Stimulated activated naive CD8-positive, alpha-beta T cell treated with anti-CD3 and anti-CD28 coated beads, Interleukin-15, Interleukin-2, amounts not matched to agents 100 U/mL and 50 U/mL, for 24 hours (primary cell): ENCODE data around the gene SAMD1.

ENCODE experiments used
- ATAC-seq: fragments of 150-1000 bp; cut with Tn5 transposase; one replicate; pipeline ENCODE4 v1.10.0; 2021
- DNase-seq: peaks from one replicate; pipeline ENCODE4 v3.0.0; 2021

Gene SAMD1

GRCh38 chr19:14090509-14091080 is at the start of gene SAMD1:
Gene SAMD1, minus strand, starts transcription at chr19:14090751.
- peak; percentile 84 for DNase-seq

GRCh38 chr19:14139944-14140343 is 49.4 kb upstream of the SAMD1 start:
- DNase-seq (no peak), ATAC-seq (no peak)

More at GRCh38 chr19:14090509-14091080, at the start of gene SAMD1:
- peak; percentile 51 for ATAC-seq

GRCh38 chr19:14138576-14139265 is 48.2 kb upstream of the SAMD1 start:
- DNase-seq (no peak), ATAC-seq (no peak)

- ATAC-seq, result peak; percentile 89
- DNase-seq, result peak; percentile 97
These were observed 46.1 kb upstream of the SAMD1 start, which contains the start of gene ASF1B for GRCh38 chr19:14136509-14137281. Gene ASF1B, minus strand, starts transcription at chr19:14136589. Its CDS starts 133 bp downstream, at chr19:14136456.

- peak; percentile 0 for ATAC-seq
These were observed 45.5 kb upstream of the SAMD1 start for GRCh38 chr19:14135985-14136508.

GRCh38 chr19:14135355-14135754 is 44.8 kb upstream of the SAMD1 start:
- ATAC-seq, result no peak
- DNase-seq, result no peak

More at GRCh38 chr19:14135985-14136508, 45.5 kb upstream of the SAMD1 start:
- no peak for DNase-seq

- DNase-seq (no peak), ATAC-seq (no peak)
These were observed 37.5 kb upstream of the SAMD1 start for GRCh38 chr19:14127929-14128509.

GRCh38 chr19:14127176-14127575 is 36.6 kb upstream of the SAMD1 start:
- DNase-seq (no peak), ATAC-seq (no peak)

- no peak for ATAC-seq
- DNase-seq, result no peak
These were observed 32.4 kb upstream of the SAMD1 start for GRCh38 chr19:14122924-14123323.

- ATAC-seq, result no peak
- DNase-seq, result no peak
These were observed 29.9 kb upstream of the SAMD1 start for GRCh38 chr19:14120497-14120780.

- ATAC-seq (no peak), DNase-seq (no peak)
These were observed 29.3 kb upstream of the SAMD1 start for GRCh38 chr19:14119644-14120496.

- ATAC-seq (no peak), DNase-seq (no peak)
These were observed 28.6 kb upstream of the SAMD1 start for GRCh38 chr19:14119146-14119545.

GRCh38 chr19:14118165-14119051 is 27.9 kb upstream of the SAMD1 start:
- ATAC-seq, result no peak

GRCh38 chr19:14117668-14118164 is 27.2 kb upstream of the SAMD1 start, which contains the start of gene PRKACA:
Gene PRKACA, minus strand, starts transcription at chr19:14117762. Its CDS starts 215 bp downstream, at chr19:14117547.
- ATAC-seq (peak; percentile 96), DNase-seq (peak; percentile 98)

More at GRCh38 chr19:14118165-14119051, 27.9 kb upstream of the SAMD1 start:
- DNase-seq, result peak; percentile 53

- peak; percentile 34 for DNase-seq
- ATAC-seq, result peak; percentile 1
These were observed 26.5 kb upstream of the SAMD1 start for GRCh38 chr19:14116918-14117578.

- DNase-seq, result no peak
These were observed 26.0 kb upstream of the SAMD1 start for GRCh38 chr19:14116525-14116917.

GRCh38 chr19:14115756-14116155 is 25.2 kb upstream of the SAMD1 start:
- DNase-seq (no peak), ATAC-seq (no peak)

More at GRCh38 chr19:14116525-14116917, 26.0 kb upstream of the SAMD1 start:
- ATAC-seq, result no peak

GRCh38 chr19:14114854-14115253 is 24.3 kb upstream of the SAMD1 start:
- DNase-seq (peak; percentile 75), ATAC-seq (no peak)

- ATAC-seq (no peak), DNase-seq (no peak)
These were observed 23.9 kb upstream of the SAMD1 start for GRCh38 chr19:14114439-14114838.
